HCT116 (cell line): ENCODE data around the gene DDX1. TPM values are rescaled to one million over a fixed set of nuclear protein-coding genes. Genes with fewer than 3 reads are reported as not detected.

Source experiments
- ATAC-seq: fragments of 200-7000 bp; cut with Tn5 transposase; 2 replicates; pipeline ENCODE4 v1.9.1; 2020; ENCODE audit warnings: mild to moderate bottlenecking, moderate library complexity
- BruUV-seq: library from RNA; stranded (reverse); fragments of 400-500 nt; replicated peaks from 2 replicates; lab custom pipeline; 2021; lab: Mats Ljungman, UMichigan
- CTCF ChIA-PET: fragments of 300-600 bp; sonication (Branson Sonifier 250); formaldehyde crosslinking; loops from one replicate; lab custom pipeline; 2021; ENCODE audit warnings: antibody characterized with exemption; lab: Charles Lee
- POLR2A ChIA-PET: fragments of 300-600, 350-600 bp; sonication (Branson Sonifier 250); formaldehyde crosslinking; loops from one replicate; lab custom pipeline; 2021; ENCODE audit warnings: antibody characterized with exemption; lab: Charles Lee
- RAD21 ChIA-PET, 2 experiments: fragments of 300-600 bp; sonication (Branson Sonifier 250); formaldehyde crosslinking; loops; one replicate each; lab custom pipeline; 2023; ENCODE audit warnings: low total read pairs in 2 of 2; ENCODE audit not compliant: uncharacterized antibody in 2 of 2, unreplicated experiment in 2 of 2, low non-redundant PET in 1 of 2; lab: Charles Lee
- DNase-seq: peaks from one replicate; pipeline ENCODE4 v3.0.0-alpha.2; 2010; ENCODE audit warnings: low read depth, low spot score
- H2AFZ ChIP-seq: fragments of 200-600 bp; shearing (Covaris generic), sonication (generic); 2 replicates; pipeline ENCODE4 v1.6.1; 2017; ENCODE audit warnings: low read depth, mixed run types, mixed read lengths, antibody characterized with exemption, low read length; ENCODE audit not compliant: poor library complexity, severe bottlenecking
- H3K27ac ChIP-seq: 2 replicates; pipeline ENCODE4 v1.5.1; 2012; ENCODE audit warnings: low read depth, low read length
- H3K27me3 ChIP-seq: fragments of 200-600 bp; sonication (generic); 2 replicates; pipeline ENCODE4 v1.6.1; 2016; ENCODE audit warnings: mixed run types, low read length, mixed read lengths; ENCODE audit not compliant: insufficient read depth
- H3K36me3 ChIP-seq, 2 experiments: fragments of 200-500 bp in 1 of 2; fragments of 200-600 bp in 1 of 2; sonication (Bioruptor generic) in 1 of 2; sonication (generic) in 1 of 2; 2 replicates each; pipeline versions ENCODE4 v1.5.1 to v1.6.1; 2014 to 2016; ENCODE audit warnings: low read length in 2 of 2, inconsistent platforms in 1 of 2, mixed read lengths in 1 of 2, mixed run types in 1 of 2; ENCODE audit not compliant: insufficient read depth in 2 of 2, control insufficient read depth in 1 of 2
- H3K4me1 ChIP-seq, 2 experiments: fragments of 200-600 bp in 1 of 2; sonication (generic) in 1 of 2; 2 replicates each; pipeline versions ENCODE4 v1.5.1 to v1.6.1; 2012 to 2017; ENCODE audit warnings: low read length in 2 of 2, inconsistent platforms in 1 of 2, mild to moderate bottlenecking in 1 of 2, mixed read lengths in 1 of 2, mixed run types in 1 of 2, moderate library complexity in 1 of 2; ENCODE audit not compliant: insufficient read depth in 2 of 2, control insufficient read depth in 1 of 2
- H3K4me2 ChIP-seq: fragments of 200-600 bp; sonication (generic); 2 replicates; pipeline ENCODE4 v1.6.1; 2017; ENCODE audit warnings: mixed run types, low read length, mixed read lengths
- H3K4me3 ChIP-seq, 2 experiments: fragments of 200-600 bp in 1 of 2; sonication (generic) in 1 of 2; replicated peaks in 1 of 2; 2 replicates each; pipeline ENCODE4 v1.5.1; 2011 to 2016; ENCODE audit warnings: low read length in 2 of 2, control low read depth in 1 of 2, low read depth in 1 of 2, mild to moderate bottlenecking in 1 of 2, mixed read lengths in 1 of 2, mixed run types in 1 of 2
- H3K79me2 ChIP-seq: fragments of 200-600 bp; sonication (generic); 2 replicates; pipeline ENCODE4 v1.6.1; 2017; ENCODE audit warnings: mild to moderate bottlenecking, mixed run types, low read length, moderate library complexity, mixed read lengths; ENCODE audit not compliant: insufficient read depth
- H3K9ac ChIP-seq: fragments of 200-600 bp; sonication (generic); 2 replicates; pipeline ENCODE4 v1.6.1; 2016; ENCODE audit warnings: low read length, mixed read lengths
- H3K9me2 ChIP-seq: fragments of 200-600 bp; sonication (generic), shearing (Covaris generic); 2 replicates; pipeline ENCODE4 v1.6.1; 2017; ENCODE audit warnings: mixed run types, mild to moderate bottlenecking, moderate library complexity; ENCODE audit not compliant: insufficient read depth
- H3K9me3 ChIP-seq, 2 experiments: fragments of 200-500 bp in 1 of 2; fragments of 200-600 bp in 1 of 2; sonication (Bioruptor generic) in 1 of 2; sonication (generic) in 1 of 2; 2 replicates each; pipeline ENCODE4 v1.6.1; 2014 to 2017; ENCODE audit warnings: low read length in 2 of 2, mixed read lengths in 2 of 2, inconsistent platforms in 1 of 2, low read depth in 1 of 2, mild to moderate bottlenecking in 1 of 2, mixed run types in 1 of 2, moderate library complexity in 1 of 2; ENCODE audit not compliant: control insufficient read depth in 1 of 2, insufficient read depth in 1 of 2
- H4K20me1 ChIP-seq: fragments of 200-600 bp; sonication (generic), shearing (Covaris generic); 2 replicates; pipeline ENCODE4 v1.6.1; 2017; ENCODE audit warnings: mixed run types, mild to moderate bottlenecking, moderate library complexity; ENCODE audit not compliant: insufficient read depth
- CBX3 ChIP-seq: IDR thresholded peaks from 2 replicates; pipeline ENCODE4 v1.6.1; 2012; ENCODE audit warnings: low read depth
- CEBPB ChIP-seq: IDR thresholded peaks from 2 replicates; pipeline ENCODE4 v1.6.1; 2012; ENCODE audit warnings: low read depth
- ELF1 ChIP-seq: IDR thresholded peaks from 2 replicates; pipeline ENCODE4 v1.6.1; 2012; ENCODE audit warnings: low read depth, borderline replicate concordance
- EZH2 ChIP-seq: fragments of 200-600 bp; sonication (generic); IDR thresholded peaks from 2 replicates; pipeline ENCODE4 v1.6.1; 2017; ENCODE audit warnings: antibody characterized with exemption, mixed run types
- EZH2phosphoT487 ChIP-seq: fragments of 200-600 bp; IDR thresholded peaks from 2 replicates; pipeline ENCODE4 v1.6.1; 2018; ENCODE audit warnings: antibody characterized with exemption, borderline replicate concordance
- FOSL1 ChIP-seq: IDR thresholded peaks from 2 replicates; pipeline ENCODE4 v1.6.1; 2012; ENCODE audit warnings: low read depth
- JUND ChIP-seq: IDR thresholded peaks from 2 replicates; pipeline ENCODE4 v1.6.1; 2012
- POLR2AphosphoS5 ChIP-seq: IDR thresholded peaks from 2 replicates; pipeline ENCODE4 v1.6.1; 2011; ENCODE audit warnings: mild to moderate bottlenecking, low read depth, low read length, moderate library complexity
- SIN3A ChIP-seq: IDR thresholded peaks from 2 replicates; pipeline ENCODE4 v1.6.1; 2012; ENCODE audit warnings: low read depth
- TCF7L2 ChIP-seq: IDR thresholded peaks from 2 replicates; pipeline ENCODE4 v1.7.0; 2011; ENCODE audit warnings: borderline replicate concordance, inconsistent platforms; ENCODE audit not compliant: insufficient read depth, insufficient read length; ENCODE audit errors: extremely low read depth
- YY1 ChIP-seq: IDR thresholded peaks from 2 replicates; pipeline ENCODE4 v1.6.1; 2011; ENCODE audit warnings: low read length, low read depth, moderate library complexity, mild to moderate bottlenecking; ENCODE audit not compliant: insufficient replicate concordance; ENCODE audit errors: extremely low read depth
- ZNF274 ChIP-seq: fragments of 200-500 bp; sonication (Bioruptor generic); IDR thresholded peaks from 2 replicates; pipeline ENCODE4 v1.6.1; 2014; ENCODE audit warnings: mild to moderate bottlenecking, low read depth, low read length, inconsistent platforms
- intact Hi-C: fragments of 100-400 bp; cut with micrococcal nuclease; formaldehyde crosslinking; loops from 2 replicates; pipeline ENCODE4 v1.10.0; 2022
- total RNA-seq: library from RNA; stranded (reverse); gene quantifications from one replicate; pipeline ENCODE4 v1.2.1, GENCODE V29; 2021; ENCODE audit not compliant: unreplicated experiment
- TF ChIP-seq, protein P1 (sequence below): IDR thresholded peaks from 2 replicates; pipeline ENCODE4 v1.6.1; 2012; ENCODE audit warnings: low read depth
- TF ChIP-seq, protein P2 (sequence below): IDR thresholded peaks from 2 replicates; pipeline ENCODE4 v1.6.1; 2012

Gene DDX1
- total RNA-seq, 1 experiment from 2014 or later, result 117 TPM

DNA sequence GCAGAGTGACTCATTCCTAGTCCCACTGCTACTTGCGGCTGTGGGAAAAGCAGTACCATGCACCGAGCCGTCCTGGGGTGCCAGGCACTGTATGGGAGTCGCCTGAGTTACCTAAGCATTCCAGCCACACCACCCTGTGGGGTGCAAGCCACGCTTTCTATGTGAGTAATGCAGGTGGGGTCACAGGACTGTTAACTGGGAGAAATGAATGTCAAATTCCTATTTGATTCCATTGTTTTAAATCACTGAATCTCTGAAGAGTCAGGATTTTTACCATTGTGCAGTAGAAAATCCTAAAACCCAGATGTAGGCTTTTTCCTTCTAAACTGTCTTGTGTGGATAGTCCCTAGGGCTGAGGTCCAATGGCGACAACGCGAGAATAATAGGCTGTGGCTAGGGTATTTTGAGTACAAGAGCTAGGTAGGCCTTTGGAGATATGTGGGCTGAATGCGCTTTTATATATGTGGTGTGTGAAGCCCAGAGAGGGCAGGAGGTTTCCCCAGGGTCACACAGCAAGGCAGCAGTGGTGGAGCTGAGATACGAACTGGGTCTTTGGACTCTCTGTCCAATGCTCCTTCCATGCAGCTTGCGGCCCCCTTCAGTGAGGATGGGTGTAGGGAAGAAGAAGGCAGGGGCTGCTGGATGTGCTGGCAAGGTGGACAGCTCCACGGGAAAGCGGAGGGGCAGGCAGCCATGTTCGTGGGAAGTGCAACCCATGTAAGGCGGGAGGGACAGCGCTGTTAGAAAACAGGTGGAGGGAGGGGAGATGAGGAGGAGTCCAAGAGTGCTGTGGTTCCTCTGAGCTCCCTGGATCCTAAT, 83.2 kb downstream of the DDX1 start:
- ChIA-PET POLR2A (no interaction called here), CTCF (no interaction called here), RAD21 (no interaction called here)
- Histone ChIP-seq H3K27ac (no peak overlapping the region), H3K9me2 (no peaks in the 10 kb centered on the region), H3K4me3 (no peak overlapping the region), H3K79me2 (no peaks in the 10 kb centered on the region), H3K9ac (no peak overlapping the region), H3K4me2 (peak overlapping the region; percentile 24), H3K27me3 (no peaks in the 10 kb centered on the region), H3K36me3 (no peaks in the 10 kb centered on the region), H2AFZ (no peak overlapping the region), H4K20me1 (no peaks in the 10 kb centered on the region), H3K4me1 (peaks cover 0 to 24% of the 10 kb centered on the region in 2 experiments; a peak in 1 of 4 replicates), H3K9me3 (no peaks in the 10 kb centered on the region)
- DNase-seq (no peak), ATAC-seq (peak; percentile 72)
- intact Hi-C loops, result no loop called here
- no TSS peak for BruUV-seq
- TF ChIP-seq EZH2phosphoT487, result no peak
- no peak; the same call in 1 of the 2 replicates for TF ChIP-seq JUND
- TF ChIP-seq CEBPB, result no peak
- TF ChIP-seq TCF7L2, result no peak
- no peak for TF ChIP-seq EZH2
- TF ChIP-seq POLR2AphosphoS5, result no peak
- TF ChIP-seq FOSL1, result peak; percentile 42; the same call in 1 of the 2 replicates
- TF ChIP-seq, all 23 proteins: peak for 1

DNA sequence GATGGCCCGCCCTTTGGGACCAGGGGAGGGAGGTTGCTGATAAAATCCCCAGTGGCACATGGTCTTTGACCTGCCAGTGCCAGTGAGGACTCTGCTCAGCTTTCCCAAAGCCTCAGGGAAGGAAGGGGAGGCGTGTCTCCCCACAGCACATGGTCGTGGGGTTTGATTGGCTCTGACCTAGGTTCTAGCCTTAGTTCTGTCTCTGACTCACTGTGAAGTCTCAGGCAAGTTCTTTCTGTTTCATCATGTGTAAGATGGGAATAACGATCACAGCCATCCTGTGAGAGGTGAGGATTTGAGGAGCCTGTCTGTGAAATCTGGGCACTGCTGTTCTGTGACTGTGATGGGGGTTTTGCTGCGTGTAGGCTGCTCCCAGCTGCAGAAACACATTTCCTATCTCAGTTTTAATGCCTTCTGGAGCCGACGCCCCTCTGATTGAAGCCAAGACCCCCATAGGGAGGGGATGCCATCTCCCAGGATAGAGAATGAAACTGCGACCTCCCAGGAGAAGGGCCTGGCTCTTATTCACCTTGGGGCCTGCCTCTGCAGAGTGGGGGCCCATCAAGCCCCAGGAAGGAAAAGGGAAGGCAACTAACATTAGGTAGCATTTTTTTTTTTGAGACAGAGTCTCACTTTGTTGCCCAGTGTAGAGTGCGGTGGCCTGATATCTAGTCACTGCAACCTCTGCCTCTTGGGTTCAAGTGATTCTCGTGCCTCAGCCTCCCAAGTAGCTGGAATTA, 84.0 kb downstream of the DDX1 start:
- ChIA-PET CTCF (no interaction called here), POLR2A (no interaction called here), RAD21 (no interaction called here)
- ATAC-seq (peak; percentile 39; the same call in 1 of the 2 replicates), DNase-seq (no peak)
- Histone ChIP-seq H3K27me3 (no peaks in the 10 kb centered on the region), H4K20me1 (no peaks in the 10 kb centered on the region), H3K4me2 (no peak overlapping the region), H3K9ac (no peak overlapping the region), H3K9me2 (no peaks in the 10 kb centered on the region), H3K4me1 (peaks cover 0 to 24% of the 10 kb centered on the region in 2 experiments; a peak in 1 of 4 replicates), H2AFZ (no peak overlapping the region), H3K4me3 (no peak overlapping the region), H3K79me2 (no peaks in the 10 kb centered on the region), H3K36me3 (no peaks in the 10 kb centered on the region), H3K27ac (no peak overlapping the region), H3K9me3 (no peaks in the 10 kb centered on the region)
- no TSS peak for BruUV-seq
- intact Hi-C loops, result no loop called here
- TF ChIP-seq FOSL1 (no peak), CBX3 (no peak), CEBPB (no peak), POLR2AphosphoS5 (no peak), ELF1 (no peak), TCF7L2 (no peak), YY1 (no peak), ZNF274 (no peak), SIN3A (no peak)
- TF ChIP-seq, protein P1, sequence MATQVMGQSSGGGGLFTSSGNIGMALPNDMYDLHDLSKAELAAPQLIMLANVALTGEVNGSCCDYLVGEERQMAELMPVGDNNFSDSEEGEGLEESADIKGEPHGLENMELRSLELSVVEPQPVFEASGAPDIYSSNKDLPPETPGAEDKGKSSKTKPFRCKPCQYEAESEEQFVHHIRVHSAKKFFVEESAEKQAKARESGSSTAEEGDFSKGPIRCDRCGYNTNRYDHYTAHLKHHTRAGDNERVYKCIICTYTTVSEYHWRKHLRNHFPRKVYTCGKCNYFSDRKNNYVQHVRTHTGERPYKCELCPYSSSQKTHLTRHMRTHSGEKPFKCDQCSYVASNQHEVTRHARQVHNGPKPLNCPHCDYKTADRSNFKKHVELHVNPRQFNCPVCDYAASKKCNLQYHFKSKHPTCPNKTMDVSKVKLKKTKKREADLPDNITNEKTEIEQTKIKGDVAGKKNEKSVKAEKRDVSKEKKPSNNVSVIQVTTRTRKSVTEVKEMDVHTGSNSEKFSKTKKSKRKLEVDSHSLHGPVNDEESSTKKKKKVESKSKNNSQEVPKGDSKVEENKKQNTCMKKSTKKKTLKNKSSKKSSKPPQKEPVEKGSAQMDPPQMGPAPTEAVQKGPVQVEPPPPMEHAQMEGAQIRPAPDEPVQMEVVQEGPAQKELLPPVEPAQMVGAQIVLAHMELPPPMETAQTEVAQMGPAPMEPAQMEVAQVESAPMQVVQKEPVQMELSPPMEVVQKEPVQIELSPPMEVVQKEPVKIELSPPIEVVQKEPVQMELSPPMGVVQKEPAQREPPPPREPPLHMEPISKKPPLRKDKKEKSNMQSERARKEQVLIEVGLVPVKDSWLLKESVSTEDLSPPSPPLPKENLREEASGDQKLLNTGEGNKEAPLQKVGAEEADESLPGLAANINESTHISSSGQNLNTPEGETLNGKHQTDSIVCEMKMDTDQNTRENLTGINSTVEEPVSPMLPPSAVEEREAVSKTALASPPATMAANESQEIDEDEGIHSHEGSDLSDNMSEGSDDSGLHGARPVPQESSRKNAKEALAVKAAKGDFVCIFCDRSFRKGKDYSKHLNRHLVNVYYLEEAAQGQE, result no peak
- TF ChIP-seq, protein P2, sequence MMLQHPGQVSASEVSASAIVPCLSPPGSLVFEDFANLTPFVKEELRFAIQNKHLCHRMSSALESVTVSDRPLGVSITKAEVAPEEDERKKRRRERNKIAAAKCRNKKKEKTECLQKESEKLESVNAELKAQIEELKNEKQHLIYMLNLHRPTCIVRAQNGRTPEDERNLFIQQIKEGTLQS, result no peak
